HepG2 (cell line): ENCODE data around the gene BCKDHA.

ENCODE experiments used
- DPF2 ChIP-seq: sonication (generic); formaldehyde crosslinking; IDR thresholded peaks from 2 replicates; pipeline ENCODE4 v1.4.0; 2020; ENCODE audit warnings: mild to moderate bottlenecking, low read depth, missing genetic modification reagents, borderline replicate concordance
- REST ChIP-seq, 2 experiments: IDR thresholded peaks; 2 replicates each; pipeline ENCODE4 v1.6.1; 2011 to 2012; ENCODE audit warnings: low read length in 2 of 2, borderline replicate concordance in 1 of 2, low read depth in 1 of 2, mild to moderate bottlenecking in 1 of 2, moderate library complexity in 1 of 2
- SP4 ChIP-seq: sonication (generic); formaldehyde crosslinking; IDR thresholded peaks from 2 replicates; pipeline ENCODE4 v1.8.1; 2023; ENCODE audit warnings: mild to moderate bottlenecking, missing genetic modification reagents
- THYN1 ChIP-seq: sonication (generic); formaldehyde crosslinking; IDR thresholded peaks from 2 replicates; pipeline ENCODE4 v1.8.1; 2023; ENCODE audit warnings: low read depth, mild to moderate bottlenecking, moderate library complexity, missing genetic modification reagents, borderline replicate concordance
- ZNF891 ChIP-seq: sonication (generic); formaldehyde crosslinking; IDR thresholded peaks from 2 replicates; pipeline ENCODE4 v1.5.0; 2020; ENCODE audit warnings: mild to moderate bottlenecking, missing genetic modification reagents

- TF ChIP-seq ZNF891 (no peak), THYN1 (no peak), DPF2 (CRISPR knock-in tag) (no peak), SP4 (no peak), REST (IDR thresholded peaks at IDR 0.05; ENCODE audit: borderline replicate concordance in 1 of 2, low read depth in 1 of 2, low read length in 2 of 2) (no peak)
Measured at GRCh38 chr19:41373993-41374392, 23.6 kb upstream of the BCKDHA start.
